Amniotic epithelial cell (primary cell): Measurements from ENCODE around the gene PI4K2A.

ENCODE experiments used
- DNase-seq: peaks from one replicate; pipeline ENCODE4 v3.0.0-alpha.2; 2010; ENCODE audit warnings: low read depth

The PI4K2A gene

GRCh38 chr10:97707134-97707861, 66.8 kb downstream of the PI4K2A start:
- no peak for DNase-seq

GRCh38 chr10:97708167-97708566, 67.7 kb downstream of the PI4K2A start:
- DNase-seq: no peak

DNA sequence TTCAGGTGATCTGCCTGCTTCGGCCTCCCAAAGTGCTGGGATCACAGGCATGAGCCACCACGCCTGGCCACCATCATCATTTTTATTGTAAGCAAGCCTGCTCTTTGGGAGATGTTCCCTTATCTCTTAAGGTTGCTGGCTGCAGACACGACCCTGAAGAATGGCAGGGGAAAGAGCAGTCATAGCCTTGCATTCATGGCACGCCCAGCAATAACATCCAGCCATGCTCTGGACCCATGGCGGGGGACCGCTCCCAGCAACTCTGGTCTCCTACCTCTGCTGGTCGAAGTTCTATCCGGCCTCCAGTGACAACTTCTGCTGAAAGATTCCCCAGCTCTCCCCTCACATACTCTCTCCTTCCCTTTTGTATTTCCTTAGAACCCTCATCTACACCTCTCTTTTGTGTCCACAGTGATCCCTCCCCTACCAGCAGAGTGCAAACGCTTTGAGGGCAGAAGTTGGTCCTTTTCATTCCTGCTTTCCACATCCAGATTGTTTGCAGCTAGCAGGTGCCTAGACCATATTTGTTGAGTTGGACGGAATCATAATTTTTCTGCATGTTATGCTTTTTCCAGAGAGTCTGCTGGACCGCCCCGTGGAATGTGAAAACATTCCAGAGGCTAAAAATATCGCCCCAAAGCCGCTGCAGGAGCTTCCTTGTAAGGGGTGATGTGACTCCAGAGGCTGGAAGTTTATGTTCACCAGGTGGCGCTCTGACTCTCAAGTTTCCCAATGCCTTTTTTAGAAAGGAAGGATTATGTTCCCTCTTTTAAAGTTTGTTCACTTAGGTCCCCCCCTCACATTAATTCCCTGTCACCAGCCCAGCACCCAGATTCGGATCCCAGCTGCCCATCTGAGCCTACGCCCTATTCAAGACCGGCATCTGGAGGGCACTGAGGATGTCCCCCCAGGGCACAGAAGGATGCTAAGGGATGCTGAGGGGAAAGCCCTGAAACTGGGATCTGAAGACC, 68.8 kb downstream of the PI4K2A start:
- DNase-seq: peak; percentile 75

GRCh38 chr10:97711640-97712572, 71.4 kb downstream of the PI4K2A start:
- DNase-seq: no peak

GRCh38 chr10:97713339-97713825, 72.9 kb downstream of the PI4K2A start, which contains the start of gene MARVELD1:
Gene MARVELD1 (plus strand): TSS chr10:97713730. CDS start chr10:97713877, 147 bp downstream.
- peak; percentile 82 for DNase-seq

- DNase-seq: peak; percentile 66
Measured at GRCh38 chr10:97713826-97714400, 73.4 kb downstream of the PI4K2A start.

- peak; percentile 46 for DNase-seq
Measured at GRCh38 chr10:97714401-97715258, 74.2 kb downstream of the PI4K2A start.

- no peak for DNase-seq
Measured at GRCh38 chr10:97715259-97715874, 74.9 kb downstream of the PI4K2A start.

DNA sequence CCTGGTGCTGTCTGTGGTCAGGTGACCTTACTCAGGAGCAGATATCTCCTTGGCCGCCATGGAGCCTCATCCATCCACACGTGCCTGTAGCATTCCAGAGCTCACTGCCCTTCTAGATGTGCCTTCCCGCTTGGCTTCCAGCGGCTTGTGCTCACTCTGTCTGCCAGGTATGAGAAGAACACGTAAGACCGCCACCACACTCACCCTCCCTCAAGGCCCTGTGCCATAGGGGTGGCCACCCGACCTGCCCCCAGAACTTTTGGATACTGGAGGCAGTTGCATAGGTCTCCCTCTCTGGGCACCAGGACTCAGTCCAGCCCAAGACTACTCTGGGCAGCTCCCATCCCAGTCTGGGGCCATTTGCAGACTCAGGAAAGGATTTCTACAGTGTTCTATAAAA, 77.2 kb downstream of the PI4K2A start:
- DNase-seq: no peak

DNA sequence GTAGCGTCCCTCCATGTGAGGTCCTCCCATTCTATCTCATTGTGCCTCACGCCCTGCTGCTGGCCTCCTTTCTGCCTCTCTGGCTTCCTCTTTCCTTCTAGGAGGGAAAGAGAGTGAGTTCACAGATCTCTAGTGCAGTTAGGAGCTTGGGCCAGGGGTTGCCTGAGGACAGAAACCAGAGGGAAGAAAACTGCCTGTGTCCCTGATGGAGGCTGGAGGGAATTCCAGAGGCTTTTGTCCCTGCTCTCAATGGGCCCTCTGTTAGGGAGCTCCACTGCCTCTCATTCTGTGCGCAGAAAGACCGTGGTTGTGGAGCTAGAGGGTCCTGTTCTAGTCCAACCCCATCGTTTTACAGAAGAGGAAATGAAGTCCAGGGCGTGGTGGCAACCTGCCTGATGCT, 77.7 kb downstream of the PI4K2A start:
- DNase-seq: no peak

- DNase-seq: peak; percentile 56
Measured at GRCh38 chr10:97718659-97719142, 78.2 kb downstream of the PI4K2A start.

DNA sequence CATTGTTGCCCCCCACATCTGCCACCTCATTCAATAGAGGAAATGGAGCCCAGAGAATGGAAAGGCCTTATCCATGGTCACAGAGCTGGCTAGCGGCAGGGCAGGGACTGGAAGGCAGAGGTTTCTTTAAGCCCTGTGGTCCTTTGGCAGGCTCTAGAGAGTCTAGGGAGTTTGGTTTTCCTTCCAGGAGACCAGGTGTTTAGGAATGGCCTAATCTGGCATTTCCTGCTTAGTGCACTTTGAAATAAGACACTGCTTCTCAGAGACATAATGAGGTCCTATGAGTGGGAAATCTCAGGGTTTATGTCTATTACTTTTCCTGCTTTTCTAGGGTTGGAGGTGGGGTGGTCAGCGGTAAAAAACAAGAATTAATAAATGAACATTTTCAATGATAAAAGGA, 79.1 kb downstream of the PI4K2A start:
- no peak for DNase-seq

DNA sequence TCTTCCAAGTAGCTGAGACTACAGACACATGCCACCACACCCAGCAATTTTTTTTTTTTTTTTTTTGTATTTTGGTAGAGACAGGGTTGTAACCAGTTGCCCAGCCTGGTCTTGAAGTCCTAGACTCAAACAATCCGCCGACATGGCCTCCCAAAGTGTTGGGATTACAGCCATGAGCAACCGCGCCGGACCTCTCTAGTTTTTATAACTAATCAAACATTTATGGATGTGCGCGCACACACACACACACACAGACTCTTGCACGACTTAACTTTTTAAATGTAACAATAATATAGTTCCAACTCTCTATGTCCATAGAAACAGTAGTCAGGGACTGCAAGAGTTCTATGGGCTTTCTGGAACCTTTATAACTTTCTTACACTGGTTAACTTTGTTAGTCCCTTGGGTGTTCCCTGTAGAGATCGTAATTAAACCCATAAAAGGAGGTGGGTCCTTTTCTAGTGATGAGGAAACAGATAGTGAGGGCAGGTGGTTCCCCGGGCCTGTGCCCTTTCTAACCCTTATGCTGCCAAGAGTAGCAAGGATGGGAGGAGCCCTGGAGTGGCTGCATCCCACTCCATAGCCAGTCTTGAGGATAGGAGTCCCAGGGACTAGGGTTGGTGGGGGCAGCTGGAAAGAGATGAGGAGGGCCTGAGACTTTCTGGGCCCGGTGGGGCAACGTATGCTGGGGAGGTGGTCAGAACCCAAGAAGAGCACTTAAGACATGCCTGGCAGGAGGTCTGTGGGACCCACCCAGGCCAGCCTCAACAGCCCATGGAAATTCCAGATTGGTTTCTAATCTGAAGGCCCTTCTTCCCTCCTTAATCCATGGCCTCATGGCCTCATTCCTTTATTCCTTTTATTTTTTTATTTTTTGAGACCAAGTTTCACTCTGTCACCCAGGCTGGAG, 81.7 kb downstream of the PI4K2A start:
- DNase-seq: no peak

DNA sequence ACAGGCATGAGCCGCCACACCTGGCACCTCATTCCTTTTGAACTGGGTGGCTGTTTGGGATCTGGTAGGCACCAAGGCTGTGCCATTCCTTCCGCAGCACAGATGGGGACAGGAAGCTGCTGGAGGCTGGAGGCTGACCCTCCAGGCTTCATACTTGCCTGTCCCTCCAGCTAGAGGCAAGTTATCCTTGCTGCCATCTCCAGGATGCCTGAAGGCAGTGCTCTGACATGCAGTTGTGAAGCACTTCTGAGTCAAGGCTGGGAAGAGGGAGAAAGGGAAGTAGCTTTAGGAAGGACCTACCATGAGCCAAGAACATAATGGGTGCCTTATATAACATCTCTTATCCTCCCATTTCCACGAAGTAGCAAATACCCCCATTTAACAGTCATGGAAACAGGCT, 82.5 kb downstream of the PI4K2A start:
- no peak for DNase-seq

DNA sequence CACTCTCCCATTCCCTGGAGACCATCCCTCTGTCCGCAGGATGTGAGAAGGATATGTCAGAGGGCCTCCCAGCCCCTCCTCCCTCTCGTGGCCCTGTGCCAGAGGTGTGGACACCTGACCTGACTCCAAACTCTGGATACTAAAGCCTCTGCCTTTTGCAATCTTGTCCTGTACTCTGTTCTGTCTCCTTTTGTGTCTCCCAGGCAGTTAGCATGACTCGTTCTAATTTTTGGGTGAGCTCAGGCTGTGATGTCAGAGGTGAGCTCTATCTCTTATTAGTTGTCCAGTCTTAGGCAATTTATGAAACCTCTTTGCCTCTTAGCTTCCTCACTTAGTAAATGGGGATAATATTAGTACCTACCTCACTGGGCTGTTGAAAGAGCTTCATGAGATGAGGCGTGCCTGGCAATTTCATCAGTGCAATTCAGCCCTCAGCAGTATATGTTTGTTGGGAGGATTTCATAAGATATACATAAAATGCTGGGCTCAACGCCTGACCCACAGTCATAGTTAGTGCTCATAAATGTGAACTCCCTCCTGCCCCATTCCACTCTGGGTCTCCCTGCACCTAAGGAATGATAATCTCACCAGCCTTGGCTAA, 84.0 kb downstream of the PI4K2A start:
- peak; percentile 82 for DNase-seq
